Transverse colon (tissue), 4 donors: ENCODE results near the gene SULT4A1. TPM values are rescaled to one million over a fixed set of nuclear protein-coding genes. Genes with fewer than 3 reads are reported as not detected.

Experiments
- DNase-seq: peaks from one replicate; pipeline ENCODE4 v3.0.0-alpha.2; 2019
- H3K27ac ChIP-seq, 4 donors: fragments of 200-600 bp; sonication (generic); 2 replicates each; pipeline ENCODE4 v1.5.1; 2016 to 2018; ENCODE audit warnings: inconsistent platforms in 4 of 4
- H3K27me3 ChIP-seq: fragments of 200-600 bp; sonication (generic); 2 replicates; pipeline ENCODE4 v1.5.1; 2017; ENCODE audit warnings: inconsistent platforms
- H3K36me3 ChIP-seq, 4 donors: fragments of 200-600 bp; sonication (generic); 2 replicates each; pipeline ENCODE4 v1.5.1; 2017 to 2019; ENCODE audit warnings: inconsistent platforms in 4 of 4
- H3K4me1 ChIP-seq, 4 donors: fragments of 200-600 bp; sonication (generic); 2 replicates each; pipeline ENCODE4 v1.5.1; 2017 to 2020; ENCODE audit warnings: inconsistent platforms in 4 of 4
- H3K4me3 ChIP-seq, 4 donors: fragments of 200-600 bp; sonication (generic); 1 replicate in 1 of 4; 2 replicates in 3 of 4; pipeline versions ENCODE4 v1.5.1 to v1.6.1; 2017 to 2019; ENCODE audit warnings: inconsistent platforms in 4 of 4
- H3K9me3 ChIP-seq, 2 donors: fragments of 200-600 bp; sonication (generic); 2 replicates each; pipeline ENCODE4 v1.5.1; 2017 to 2019; ENCODE audit warnings: inconsistent platforms in 2 of 2
- EP300 ChIP-seq: sonication (generic); formaldehyde crosslinking; IDR thresholded peaks from one replicate; pipeline ENCODE4 v1.6.1; 2017; ENCODE audit warnings: antibody characterized with exemption, low read depth
- POLR2A ChIP-seq: fragments of 450-650 bp; IDR thresholded peaks from one replicate; pipeline ENCODE4 v1.6.1; 2016; ENCODE audit warnings: antibody characterized with exemption, mild to moderate bottlenecking, moderate library complexity
- POLR2AphosphoS5 ChIP-seq, 3 donors: sonication (generic); formaldehyde crosslinking; IDR thresholded peaks; one replicate each; pipeline ENCODE4 v1.6.1; 2016; ENCODE audit warnings: antibody characterized with exemption in 3 of 3
- WGBS, 2 donors: methylation state at CpG; one replicate each; pipeline ENCODE4 v1.1.5; 2018; ENCODE audit warnings: low coverage in 1 of 2; 5-methylcytosine and 5-hydroxymethylcytosine counted together
- in situ Hi-C, 4 donors: fragments of 200-750 bp; cut with MboI; loops; one replicate each; pipeline versions ENCODE4 v1.15.0 to v1.15.1; 2017; ENCODE audit warnings: low sequenced_read_pairs in 3 of 4, low pct_ligation_motif_present in 1 of 4, low pct_unique_long_range_greater_than_20kb in 1 of 4
- intact Hi-C: fragments of 100-400 bp; cut with DNase I; formaldehyde crosslinking; loops from one replicate; pipeline ENCODE4 v1.15.1; 2023; ENCODE audit warnings: low total_unique reads
- total RNA-seq, 4 donors: library from RNA; depleted of rRNA; stranded (reverse); fragments of >200 nt; gene quantifications; one replicate each; pipeline ENCODE4 v1.1.0, GENCODE V29; 2016
- TF ChIP-seq, protein P1 (sequence below), 5 experiments: fragments of 200-600 bp in 3 of 5; fragments of 450-650 bp in 2 of 5; sonication (generic) in 3 of 5; IDR thresholded peaks; 1 replicate in 2 of 5; 2 replicates in 3 of 5; pipeline ENCODE4 v1.5.1; 2016 to 2017; ENCODE audit warnings: antibody characterized with exemption in 5 of 5, inconsistent platforms in 3 of 5, mild to moderate bottlenecking in 2 of 5, moderate library complexity in 1 of 5

Gene SULT4A1
- total RNA-seq, 4 donors from 2014 or later = 0.32 to 0.68 TPM; not detected in 2

DNA sequence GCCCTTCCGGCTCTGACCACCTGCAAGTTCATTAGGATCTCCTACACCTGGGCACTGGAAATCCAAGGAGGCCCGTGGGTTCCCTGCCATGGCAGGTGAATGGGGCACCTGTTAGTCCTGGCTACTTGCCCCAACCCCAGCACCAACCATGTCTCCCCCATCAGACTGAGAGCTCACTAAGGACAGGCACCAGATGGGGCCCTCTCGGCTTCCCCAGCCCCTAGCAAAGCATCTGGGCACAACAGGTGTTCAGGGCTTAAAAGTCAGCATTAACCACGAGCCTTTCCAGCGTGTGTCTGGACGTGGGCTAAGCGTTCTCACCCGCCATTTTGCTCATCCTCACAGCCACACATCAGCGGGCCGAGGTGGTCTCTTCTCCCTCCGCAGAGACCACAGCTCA lies 2.2 kb downstream of the SULT4A1 start:
- WGBS, 2 donors = 78 to 95% methylated on average over 4 to 11 of the region's 11 CpGs
- Histone ChIP-seq H3K4me3 (no peak overlapping the region), H3K4me1 (peaks cover 0 to 5% (median 2%) of the 10 kb centered on the region in 4 donors), H3K27ac (no peak overlapping the region), H3K27me3 (peaks cover 55% of the 10 kb centered on the region), H3K36me3 (no peaks in the 10 kb centered on the region), H3K9me3 (no peaks in the 10 kb centered on the region)
- no peak for DNase-seq
- in situ Hi-C loops (no loop called here), intact Hi-C loops (no loop called here)
- TF ChIP-seq, protein P1, sequence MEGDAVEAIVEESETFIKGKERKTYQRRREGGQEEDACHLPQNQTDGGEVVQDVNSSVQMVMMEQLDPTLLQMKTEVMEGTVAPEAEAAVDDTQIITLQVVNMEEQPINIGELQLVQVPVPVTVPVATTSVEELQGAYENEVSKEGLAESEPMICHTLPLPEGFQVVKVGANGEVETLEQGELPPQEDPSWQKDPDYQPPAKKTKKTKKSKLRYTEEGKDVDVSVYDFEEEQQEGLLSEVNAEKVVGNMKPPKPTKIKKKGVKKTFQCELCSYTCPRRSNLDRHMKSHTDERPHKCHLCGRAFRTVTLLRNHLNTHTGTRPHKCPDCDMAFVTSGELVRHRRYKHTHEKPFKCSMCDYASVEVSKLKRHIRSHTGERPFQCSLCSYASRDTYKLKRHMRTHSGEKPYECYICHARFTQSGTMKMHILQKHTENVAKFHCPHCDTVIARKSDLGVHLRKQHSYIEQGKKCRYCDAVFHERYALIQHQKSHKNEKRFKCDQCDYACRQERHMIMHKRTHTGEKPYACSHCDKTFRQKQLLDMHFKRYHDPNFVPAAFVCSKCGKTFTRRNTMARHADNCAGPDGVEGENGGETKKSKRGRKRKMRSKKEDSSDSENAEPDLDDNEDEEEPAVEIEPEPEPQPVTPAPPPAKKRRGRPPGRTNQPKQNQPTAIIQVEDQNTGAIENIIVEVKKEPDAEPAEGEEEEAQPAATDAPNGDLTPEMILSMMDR (IDR thresholded peaks at IDR 0.05) = no peak
- TF ChIP-seq POLR2A = no peak
- no peak for TF ChIP-seq EP300
- TF ChIP-seq POLR2AphosphoS5 (IDR thresholded peaks at IDR 0.05) = no peak

DNA sequence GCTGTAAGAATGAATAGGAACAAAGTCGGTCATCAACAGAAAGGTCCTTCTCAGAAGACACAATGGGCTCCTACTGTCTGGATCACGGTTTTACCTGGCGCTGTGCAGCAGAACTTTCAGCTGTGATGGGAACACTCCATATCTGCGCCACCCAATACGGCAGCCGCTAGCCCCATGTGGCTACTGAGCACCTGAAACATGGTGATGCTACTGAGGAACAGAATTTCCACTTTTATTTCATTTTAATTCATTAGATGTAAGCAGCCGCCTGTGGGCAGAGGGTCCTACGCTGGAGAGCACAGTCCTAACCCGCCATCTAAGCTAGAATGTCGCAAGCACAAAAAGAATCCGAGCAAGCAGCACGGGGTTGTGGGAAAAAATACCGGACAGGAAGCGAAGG lies 2.7 kb downstream of the SULT4A1 start:
- intact Hi-C loops (no loop called here), in situ Hi-C loops (no loop called here)
- Histone ChIP-seq H3K9me3 (no peaks in the 10 kb centered on the region), H3K27me3 (peaks cover 50% of the 10 kb centered on the region), H3K4me3 (no peak overlapping the region), H3K4me1 (peaks cover 0 to 5% (median 2%) of the 10 kb centered on the region in 4 donors), H3K36me3 (no peaks in the 10 kb centered on the region), H3K27ac (no peak overlapping the region)
- no peak for TF ChIP-seq POLR2A
- TF ChIP-seq, protein P1 (IDR thresholded peaks at IDR 0.05) = no peak
- TF ChIP-seq POLR2AphosphoS5 (IDR thresholded peaks at IDR 0.05) = no peak
- DNase-seq = no peak
- 61 to 86% methylated on average over 6 to 14 of the region's 14 CpGs for WGBS, 2 donors

DNA sequence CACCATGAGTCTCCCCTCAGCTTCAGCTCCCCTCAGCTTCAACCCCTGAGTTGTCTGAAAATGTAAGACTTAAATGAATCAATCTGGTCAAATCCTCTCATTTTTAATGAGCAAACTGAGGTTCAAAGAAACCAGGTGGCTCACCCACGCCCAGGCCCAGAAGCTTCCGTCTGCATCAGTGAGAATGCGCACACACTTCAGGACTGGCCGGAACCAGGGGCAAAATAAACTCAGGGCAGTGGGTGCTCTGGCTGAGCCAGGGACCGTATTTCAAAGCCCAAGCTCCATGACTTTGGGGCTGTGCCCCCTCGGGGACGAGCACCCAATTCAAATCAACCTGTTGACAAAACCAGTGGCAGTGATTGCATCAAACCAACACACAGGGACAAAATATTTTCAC lies 3.1 kb downstream of the SULT4A1 start:
- Histone ChIP-seq H3K27me3 (peaks cover 45% of the 10 kb centered on the region), H3K9me3 (no peaks in the 10 kb centered on the region), H3K4me3 (no peak overlapping the region), H3K4me1 (peaks cover 0 to 5% (median 2%) of the 10 kb centered on the region in 4 donors), H3K36me3 (no peaks in the 10 kb centered on the region), H3K27ac (no peak overlapping the region)
- intact Hi-C loops (no loop called here), in situ Hi-C loops (no loop called here)
- TF ChIP-seq, protein P1 (IDR thresholded peaks at IDR 0.05) = no peak
- no peak for TF ChIP-seq POLR2AphosphoS5 (IDR thresholded peaks at IDR 0.05)
- WGBS, 2 donors = 78% methylated on average over 7 of the region's 7 CpGs; no CpG with 5 or more reads in 1 of the 2 donors
- no peak for DNase-seq

DNA sequence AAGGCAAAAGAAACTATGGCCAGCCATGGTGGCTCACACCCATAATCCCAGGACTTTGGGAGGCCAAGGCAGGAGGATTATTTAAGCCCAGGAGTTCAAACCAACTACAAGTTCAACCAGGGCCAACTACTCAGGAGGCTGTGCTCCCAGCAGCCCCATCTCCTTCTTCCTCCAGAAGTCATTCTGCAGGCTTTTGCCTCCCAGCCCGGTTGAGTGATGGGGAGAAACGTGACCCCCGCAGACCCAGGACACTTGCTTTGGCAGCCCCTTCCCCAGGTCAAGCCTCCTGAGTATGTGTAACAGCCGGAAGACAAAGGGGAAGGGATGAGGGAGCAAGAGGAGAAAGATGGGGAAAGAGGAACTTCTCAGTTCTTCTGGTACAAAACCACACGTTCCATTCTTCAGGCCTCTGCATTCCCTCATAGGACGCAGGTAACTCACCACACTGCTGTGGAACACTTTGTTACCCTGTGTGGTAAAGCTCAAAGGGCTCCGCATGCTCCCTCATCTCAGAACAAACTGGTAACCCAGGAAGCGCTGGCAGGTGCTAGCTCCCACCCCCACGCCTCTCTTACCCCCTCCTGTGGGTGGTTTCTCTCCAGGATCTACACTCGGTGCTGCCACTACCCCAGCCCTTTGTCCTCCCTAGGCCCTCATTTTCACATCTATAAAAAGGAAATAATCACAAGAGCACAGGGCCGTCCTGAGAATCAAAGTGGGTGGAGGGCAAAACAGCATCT lies 4.0 kb downstream of the SULT4A1 start:
- no peak for DNase-seq
- 52 to 60% methylated on average over 1 to 11 of the region's 11 CpGs for WGBS, 2 donors
- TF ChIP-seq, protein P1 (IDR thresholded peaks at IDR 0.05) = no peak
- TF ChIP-seq POLR2A (no peak), EP300 (no peak), POLR2AphosphoS5 (IDR thresholded peaks at IDR 0.05) (no peak)
- H3K4me1 ChIP-seq = peaks cover 0 to 5% (median 2%) of the 10 kb centered on the region in 4 donors
- H3K36me3 ChIP-seq = no peaks in the 10 kb centered on the region
- H3K27ac ChIP-seq = no peak overlapping the region
- peaks cover 37% of the 10 kb centered on the region for H3K27me3 ChIP-seq
- intact Hi-C loops = no loop called here
- H3K9me3 ChIP-seq = no peaks in the 10 kb centered on the region
- in situ Hi-C loops = no loop called here
- H3K4me3 ChIP-seq = no peak overlapping the region
